ENCODE results near the gene FZD1.

DNA sequence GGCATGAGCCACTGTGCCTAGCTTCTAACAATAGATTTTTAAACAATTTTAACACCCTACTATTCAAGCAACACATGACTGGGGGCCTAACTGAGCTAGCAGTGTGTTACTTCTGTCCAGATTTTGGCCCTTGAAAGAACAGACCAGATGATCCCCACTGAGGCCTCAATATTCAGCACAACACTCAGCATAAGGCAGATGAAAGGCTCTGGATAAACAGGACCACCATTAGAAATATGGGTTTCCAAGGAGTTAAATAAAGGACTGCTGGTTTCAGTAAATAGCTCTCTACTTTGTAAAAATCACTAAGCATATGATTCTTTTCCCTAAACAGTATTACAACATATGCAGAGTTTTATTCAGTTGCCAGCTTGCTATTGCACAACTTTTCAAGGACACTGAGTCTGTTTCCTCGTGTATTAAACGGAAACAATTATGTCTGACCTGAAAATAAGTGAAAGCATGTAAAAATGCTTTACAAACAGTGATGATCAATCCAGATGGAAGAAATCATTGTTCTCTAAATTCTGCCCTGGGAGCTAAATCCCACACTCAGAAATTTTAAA lies 23.8 kb upstream of the FZD1 start:
- TF ChIP-seq, protein P1, sequence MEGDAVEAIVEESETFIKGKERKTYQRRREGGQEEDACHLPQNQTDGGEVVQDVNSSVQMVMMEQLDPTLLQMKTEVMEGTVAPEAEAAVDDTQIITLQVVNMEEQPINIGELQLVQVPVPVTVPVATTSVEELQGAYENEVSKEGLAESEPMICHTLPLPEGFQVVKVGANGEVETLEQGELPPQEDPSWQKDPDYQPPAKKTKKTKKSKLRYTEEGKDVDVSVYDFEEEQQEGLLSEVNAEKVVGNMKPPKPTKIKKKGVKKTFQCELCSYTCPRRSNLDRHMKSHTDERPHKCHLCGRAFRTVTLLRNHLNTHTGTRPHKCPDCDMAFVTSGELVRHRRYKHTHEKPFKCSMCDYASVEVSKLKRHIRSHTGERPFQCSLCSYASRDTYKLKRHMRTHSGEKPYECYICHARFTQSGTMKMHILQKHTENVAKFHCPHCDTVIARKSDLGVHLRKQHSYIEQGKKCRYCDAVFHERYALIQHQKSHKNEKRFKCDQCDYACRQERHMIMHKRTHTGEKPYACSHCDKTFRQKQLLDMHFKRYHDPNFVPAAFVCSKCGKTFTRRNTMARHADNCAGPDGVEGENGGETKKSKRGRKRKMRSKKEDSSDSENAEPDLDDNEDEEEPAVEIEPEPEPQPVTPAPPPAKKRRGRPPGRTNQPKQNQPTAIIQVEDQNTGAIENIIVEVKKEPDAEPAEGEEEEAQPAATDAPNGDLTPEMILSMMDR (IDR thresholded peaks at IDR 0.05): no peak
- TF ChIP-seq POLR2AphosphoS5 (IDR thresholded peaks at IDR 0.05): peak in 1 of 3 donors; percentile 26
